Breast epithelium (tissue), 4 donors: Measurements from ENCODE around the gene BCL2. TPM values are rescaled to one million over a fixed set of nuclear protein-coding genes. Genes with fewer than 3 reads are reported as not detected.

ENCODE experiments used
- DNase-seq, 2 donors: peaks; one replicate each; pipeline ENCODE4 v3.0.0-alpha.2; 2019; ENCODE audit warnings: low spot score in 2 of 2
- H3K27ac ChIP-seq, 2 donors: fragments of 200-600 bp; sonication (generic) in 1 of 2; one replicate each; pipeline ENCODE4 v1.5.1; 2016 to 2019; ENCODE audit warnings: mild to moderate bottlenecking in 1 of 2
- H3K27me3 ChIP-seq, 2 donors: fragments of 200-600 bp; sonication (generic) in 1 of 2; one replicate each; pipeline versions ENCODE4 v1.5.1 to v1.6.0; 2017 to 2019; ENCODE audit warnings: control low read depth in 1 of 2, mild to moderate bottlenecking in 1 of 2
- H3K36me3 ChIP-seq: fragments of 200-600 bp; one replicate; pipeline ENCODE4 v1.5.1; 2019
- H3K4me1 ChIP-seq, 2 donors: fragments of 200-600 bp; sonication (generic); one replicate each; pipeline ENCODE4 v1.5.1; 2016 to 2019; ENCODE audit warnings: control low read depth in 1 of 2
- H3K4me3 ChIP-seq, 3 donors: fragments of 200-600 bp; sonication (generic); 1 replicate in 2 of 3; 2 replicates in 1 of 3; pipeline ENCODE4 v1.5.1; 2016 to 2019; ENCODE audit warnings: mild to moderate bottlenecking in 3 of 3, moderate library complexity in 2 of 3
- H3K9me3 ChIP-seq, 2 donors: fragments of 200-600 bp; sonication (generic) in 1 of 2; one replicate each; pipeline ENCODE4 v1.5.1; 2016 to 2019; ENCODE audit warnings: control low read depth in 1 of 2
- POLR2A ChIP-seq: fragments of 450-650 bp; IDR thresholded peaks from one replicate; pipeline ENCODE4 v1.6.1; 2016; ENCODE audit warnings: antibody characterized with exemption, mild to moderate bottlenecking, moderate library complexity
- POLR2AphosphoS5 ChIP-seq, 3 donors: sonication (generic); formaldehyde crosslinking; IDR thresholded peaks; one replicate each; pipeline ENCODE4 v1.6.1; 2017; ENCODE audit warnings: antibody characterized with exemption in 3 of 3
- intact Hi-C: fragments of 100-400 bp; cut with DNase I; formaldehyde crosslinking; loops from one replicate; pipeline ENCODE4 v1.15.1; 2023; ENCODE audit warnings: low total_unique reads
- total RNA-seq, 3 donors: library from RNA; depleted of rRNA; stranded (reverse); fragments of >200 nt; gene quantifications; one replicate each; pipeline ENCODE4 v1.1.0, GENCODE V29; 2016
- TF ChIP-seq, protein P1 (sequence below), 3 donors: fragments of 450-650 bp; IDR thresholded peaks; one replicate each; pipeline ENCODE4 v1.5.1; 2016 to 2017; ENCODE audit warnings: antibody characterized with exemption in 3 of 3, mild to moderate bottlenecking in 3 of 3, moderate library complexity in 3 of 3

Gene BCL2
- total RNA-seq, 3 donors from 2014 or later, result 41.3 to 82.5 (median 43.6) TPM

DNA sequence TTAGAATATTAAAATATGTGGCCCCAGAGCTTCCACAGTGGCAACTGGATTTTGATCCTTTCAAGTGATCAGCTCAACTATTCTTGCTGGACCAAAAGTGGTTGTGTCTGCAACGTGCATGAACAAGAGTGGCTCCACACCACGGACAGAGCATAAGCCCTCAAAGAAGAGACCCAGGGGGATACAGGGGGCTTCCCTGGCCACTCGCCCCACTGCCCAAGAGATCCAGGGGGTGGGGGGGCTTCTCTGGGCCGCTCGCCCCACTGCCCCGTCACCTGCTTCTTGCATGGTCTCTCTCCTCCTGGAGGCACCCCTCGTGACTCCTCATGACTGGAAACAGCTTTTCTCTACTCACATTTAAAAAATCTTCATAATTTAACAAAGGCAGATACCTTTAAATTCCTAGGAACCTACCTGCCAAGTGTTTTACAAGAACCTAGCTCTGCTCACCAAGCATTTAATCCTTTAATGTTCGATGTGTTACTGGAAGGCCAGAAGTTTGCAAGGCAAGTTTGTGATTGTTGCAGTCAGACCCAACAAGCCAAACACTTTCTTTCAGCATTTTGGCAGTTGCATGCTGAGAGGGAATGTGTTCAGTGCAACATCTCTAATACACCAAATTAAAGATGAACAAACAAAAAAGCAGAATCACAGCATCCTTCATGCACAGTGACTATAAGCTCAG, 174.3 kb downstream of the BCL2 start:
- H3K27ac ChIP-seq, result peak overlapping the region; percentile 46 to 78
- DNase-seq, result no peak
- TF ChIP-seq POLR2A, result no peak
- TF ChIP-seq, protein P1, sequence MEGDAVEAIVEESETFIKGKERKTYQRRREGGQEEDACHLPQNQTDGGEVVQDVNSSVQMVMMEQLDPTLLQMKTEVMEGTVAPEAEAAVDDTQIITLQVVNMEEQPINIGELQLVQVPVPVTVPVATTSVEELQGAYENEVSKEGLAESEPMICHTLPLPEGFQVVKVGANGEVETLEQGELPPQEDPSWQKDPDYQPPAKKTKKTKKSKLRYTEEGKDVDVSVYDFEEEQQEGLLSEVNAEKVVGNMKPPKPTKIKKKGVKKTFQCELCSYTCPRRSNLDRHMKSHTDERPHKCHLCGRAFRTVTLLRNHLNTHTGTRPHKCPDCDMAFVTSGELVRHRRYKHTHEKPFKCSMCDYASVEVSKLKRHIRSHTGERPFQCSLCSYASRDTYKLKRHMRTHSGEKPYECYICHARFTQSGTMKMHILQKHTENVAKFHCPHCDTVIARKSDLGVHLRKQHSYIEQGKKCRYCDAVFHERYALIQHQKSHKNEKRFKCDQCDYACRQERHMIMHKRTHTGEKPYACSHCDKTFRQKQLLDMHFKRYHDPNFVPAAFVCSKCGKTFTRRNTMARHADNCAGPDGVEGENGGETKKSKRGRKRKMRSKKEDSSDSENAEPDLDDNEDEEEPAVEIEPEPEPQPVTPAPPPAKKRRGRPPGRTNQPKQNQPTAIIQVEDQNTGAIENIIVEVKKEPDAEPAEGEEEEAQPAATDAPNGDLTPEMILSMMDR (IDR thresholded peaks at IDR 0.05), result no peak
- TF ChIP-seq POLR2AphosphoS5 (IDR thresholded peaks at IDR 0.05), result no peak
- no peaks in the 10 kb centered on the region for H3K36me3 ChIP-seq
- no peaks in the 10 kb centered on the region for H3K27me3 ChIP-seq
- intact Hi-C loops, result loop anchor here (10.0 kb wide), 1 partner anchor 79 kb away; no protein-coding TSS in a partner anchor
- peak overlapping the region in 1 of 3 donors; percentile 54 for H3K4me3 ChIP-seq
- no peaks in the 10 kb centered on the region for H3K9me3 ChIP-seq
- H3K4me1 ChIP-seq, result peaks cover 0 to 26% of the 10 kb centered on the region in 2 donors

GRCh38 chr18:63144748-63145147, 174.8 kb downstream of the BCL2 start:
- no peak for DNase-seq
- no peaks in the 10 kb centered on the region for H3K36me3 ChIP-seq
- H3K27ac ChIP-seq, result no peak overlapping the region
- H3K9me3 ChIP-seq, result no peaks in the 10 kb centered on the region
- no peak overlapping the region for H3K4me3 ChIP-seq
- peaks cover 0 to 26% of the 10 kb centered on the region in 2 donors for H3K4me1 ChIP-seq
- TF ChIP-seq POLR2A, result no peak
- TF ChIP-seq, protein P1 (IDR thresholded peaks at IDR 0.05), result no peak
- TF ChIP-seq POLR2AphosphoS5 (IDR thresholded peaks at IDR 0.05), result no peak
- intact Hi-C loops, result loop anchor here (10.0 kb wide), 1 partner anchor 80 kb away; no protein-coding TSS in a partner anchor
- no peaks in the 10 kb centered on the region for H3K27me3 ChIP-seq

DNA sequence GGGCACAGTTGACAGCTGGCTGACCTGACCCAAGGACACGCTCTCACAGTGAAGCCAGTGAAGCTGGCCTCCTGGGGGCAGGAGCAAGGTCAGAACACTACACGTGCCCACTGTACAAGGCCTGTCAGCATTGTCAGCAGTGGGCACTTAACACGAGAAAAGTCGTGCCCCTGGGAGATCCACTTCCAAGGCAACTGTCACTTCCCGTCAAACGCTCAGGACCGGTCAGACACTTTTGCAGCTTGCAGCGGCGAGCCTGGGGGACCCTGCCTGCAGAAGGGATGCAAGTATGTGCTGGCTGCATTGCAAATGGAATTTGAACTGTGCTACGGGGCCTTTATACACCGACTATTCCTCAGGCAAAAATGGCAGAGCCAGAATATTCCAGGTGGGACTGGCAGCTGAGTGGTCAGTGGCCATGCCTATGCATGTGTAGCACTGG, 176.2 kb downstream of the BCL2 start:
- Histone ChIP-seq H3K4me1 (peaks cover 4 to 16% of the 10 kb centered on the region in 2 donors), H3K27me3 (no peaks in the 10 kb centered on the region), H3K27ac (no peak overlapping the region), H3K36me3 (no peaks in the 10 kb centered on the region), H3K4me3 (no peak overlapping the region), H3K9me3 (no peaks in the 10 kb centered on the region)
- no peak for TF ChIP-seq POLR2A
- TF ChIP-seq, protein P1 (IDR thresholded peaks at IDR 0.05), result no peak
- TF ChIP-seq POLR2AphosphoS5 (IDR thresholded peaks at IDR 0.05), result no peak
- intact Hi-C loops, result loop anchor here (10.0 kb wide), 1 partner anchor 81 kb away; no protein-coding TSS in a partner anchor
- no peak for DNase-seq

DNA sequence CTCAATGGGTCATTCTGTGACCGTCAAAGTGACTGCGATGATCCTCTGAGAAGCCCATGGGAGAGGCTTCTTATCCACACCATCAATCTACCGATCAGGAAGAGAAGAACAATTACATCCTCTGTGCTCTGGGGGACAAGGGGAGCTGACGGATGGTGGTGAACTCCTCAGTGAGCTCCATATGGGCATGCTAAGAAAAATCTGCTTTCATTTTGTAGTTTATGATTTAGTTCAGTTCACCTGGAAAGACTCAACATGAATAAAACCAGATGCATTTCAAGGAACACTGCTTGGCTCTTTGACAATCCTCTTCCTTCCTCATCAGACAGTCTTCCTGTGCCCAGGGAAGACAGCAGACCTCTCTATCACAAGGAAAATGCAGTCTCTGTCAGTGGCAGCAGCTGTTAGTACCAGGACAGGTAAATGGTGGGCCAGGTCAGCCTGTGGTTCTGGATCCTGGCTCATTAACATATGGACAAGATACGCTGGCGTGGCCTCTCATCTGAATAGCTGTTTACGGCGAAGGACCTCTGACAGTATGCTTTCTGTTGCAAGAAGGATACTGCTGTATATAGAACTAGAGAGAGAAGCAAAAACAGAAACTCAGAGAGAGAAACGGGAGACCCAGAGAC, 176.9 kb downstream of the BCL2 start:
- H3K4me3 ChIP-seq, result no peak overlapping the region
- TF ChIP-seq POLR2AphosphoS5 (IDR thresholded peaks at IDR 0.05) (no peak), POLR2A (no peak)
- TF ChIP-seq, protein P1 (IDR thresholded peaks at IDR 0.05), result no peak
- H3K4me1 ChIP-seq, result peaks cover 4 to 10% of the 10 kb centered on the region in 2 donors

DNA sequence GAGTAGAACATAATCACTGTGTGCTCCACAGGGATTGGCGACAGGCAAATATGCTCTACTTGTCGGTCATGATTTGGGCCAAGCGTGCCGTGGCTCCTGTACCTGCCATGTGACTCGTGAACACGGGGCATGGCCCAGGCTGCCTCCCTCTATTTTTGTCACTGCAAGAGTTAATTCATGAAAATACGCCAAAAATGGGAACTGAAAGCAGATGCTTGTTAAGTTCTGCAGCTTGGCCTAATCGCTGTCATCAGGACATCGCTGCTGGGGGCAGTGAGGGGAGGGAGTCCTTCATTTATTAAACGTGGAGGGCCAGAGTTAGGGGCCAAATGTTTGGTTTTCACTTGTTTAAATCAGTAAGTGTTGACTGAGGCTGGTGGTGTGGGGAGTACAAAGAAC, 177.8 kb downstream of the BCL2 start:
- Histone ChIP-seq H3K36me3 (no peaks in the 10 kb centered on the region), H3K9me3 (no peaks in the 10 kb centered on the region), H3K27ac (peak overlapping the region in 1 of 2 donors; percentile 23), H3K4me1 (peaks cover 4 to 7% of the 10 kb centered on the region in 2 donors), H3K27me3 (no peaks in the 10 kb centered on the region), H3K4me3 (no peak overlapping the region)
- intact Hi-C loops, result loop anchor here (10.0 kb wide), 1 partner anchor 83 kb away; no protein-coding TSS in a partner anchor
- no peak for TF ChIP-seq POLR2AphosphoS5 (IDR thresholded peaks at IDR 0.05)
- no peak for TF ChIP-seq POLR2A
- TF ChIP-seq, protein P1 (IDR thresholded peaks at IDR 0.05), result no peak
- no peak for DNase-seq

More for the DNA sequence above, 176.9 kb downstream of the BCL2 start:
- H3K27me3 ChIP-seq, result no peaks in the 10 kb centered on the region
- peak overlapping the region in 1 of 2 donors; percentile 9 for H3K27ac ChIP-seq
- no peaks in the 10 kb centered on the region for H3K9me3 ChIP-seq
- DNase-seq, result no peak
- intact Hi-C loops, result loop anchor here (10.0 kb wide), 1 partner anchor 82 kb away; no protein-coding TSS in a partner anchor
- no peaks in the 10 kb centered on the region for H3K36me3 ChIP-seq
